Activated T-cell treated with anti-CD3 and anti-CD28 coated beads, Interleukin-2, amount 50 U/mL, for 24 hours (primary cell): ENCODE measurements around the gene KRTAP10-1.

ENCODE experiments used
- DNase-seq: peaks from one replicate; pipeline ENCODE4 v3.0.0-alpha.2; 2020
- H3K27ac Mint-ChIP-seq: 2 replicates; pipeline ENCODE4 v1.8.0; 2020; ENCODE audit warnings: mild to moderate bottlenecking, mixed read lengths
- H3K27me3 Mint-ChIP-seq: 2 replicates; pipeline ENCODE4 v1.8.0; 2020; ENCODE audit warnings: mixed read lengths
- H3K36me3 Mint-ChIP-seq: 2 replicates; pipeline ENCODE4 v1.8.0; 2020; ENCODE audit warnings: low read depth, mixed read lengths
- H3K4me1 Mint-ChIP-seq: 2 replicates; pipeline ENCODE4 v1.8.0; 2020; ENCODE audit warnings: low read depth, mixed read lengths
- H3K4me3 Mint-ChIP-seq: 2 replicates; pipeline ENCODE4 v1.8.0; 2020; ENCODE audit warnings: mild to moderate bottlenecking, moderate library complexity, mixed read lengths
- H3K9me3 Mint-ChIP-seq: 2 replicates; pipeline ENCODE4 v1.8.0; 2020; ENCODE audit warnings: mixed read lengths

Gene KRTAP10-1

DNA sequence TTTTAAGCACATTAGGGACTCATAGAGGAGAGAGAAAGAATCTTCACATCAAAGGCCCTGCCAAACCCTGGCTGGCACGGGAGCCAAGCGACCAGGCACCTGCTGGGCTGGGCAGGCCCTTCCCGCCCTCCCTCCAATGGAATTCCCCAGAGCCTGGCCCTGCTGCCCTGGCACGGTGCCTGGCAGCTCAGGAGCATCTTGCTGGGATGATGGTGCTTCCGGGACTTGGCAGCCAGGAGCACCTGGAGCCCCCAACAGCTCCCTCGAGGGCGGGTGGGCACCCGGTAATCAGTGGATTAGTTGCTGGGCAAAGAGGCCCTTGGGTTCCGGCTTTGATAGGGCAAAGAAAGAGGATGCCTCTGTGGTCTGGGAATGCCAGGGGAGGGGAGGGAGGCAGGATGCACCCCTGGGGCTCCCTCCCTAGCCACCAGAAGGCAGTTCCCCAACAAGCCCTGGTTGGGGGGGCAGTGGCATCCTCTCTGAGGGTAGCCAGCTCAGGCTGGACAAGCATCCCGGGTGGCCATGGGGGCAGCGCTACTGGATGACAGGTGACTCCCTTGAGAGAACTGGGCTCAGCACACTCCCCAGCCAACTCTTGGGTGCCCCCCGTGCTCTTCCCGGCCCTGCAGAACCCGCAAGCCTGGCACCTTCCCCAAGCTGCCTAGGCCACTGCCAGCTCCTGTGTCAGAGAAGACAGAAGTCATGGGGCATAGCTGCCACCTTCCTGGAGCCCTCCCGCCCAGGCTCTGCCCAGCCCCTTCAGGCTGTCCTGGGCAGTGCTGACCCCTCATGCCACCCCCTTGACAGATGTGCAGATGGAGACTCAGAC lies 26.4 kb downstream of the KRTAP10-1 start:
- Mint-ChIP-seq H3K9me3 (no peaks in the 10 kb centered on the region), H3K27ac (no peak overlapping the region), H3K36me3 (no peaks in the 10 kb centered on the region), H3K27me3 (no peaks in the 10 kb centered on the region), H3K4me3 (no peak overlapping the region), H3K4me1 (peaks cover 3% of the 10 kb centered on the region)
- no peak for DNase-seq

DNA sequence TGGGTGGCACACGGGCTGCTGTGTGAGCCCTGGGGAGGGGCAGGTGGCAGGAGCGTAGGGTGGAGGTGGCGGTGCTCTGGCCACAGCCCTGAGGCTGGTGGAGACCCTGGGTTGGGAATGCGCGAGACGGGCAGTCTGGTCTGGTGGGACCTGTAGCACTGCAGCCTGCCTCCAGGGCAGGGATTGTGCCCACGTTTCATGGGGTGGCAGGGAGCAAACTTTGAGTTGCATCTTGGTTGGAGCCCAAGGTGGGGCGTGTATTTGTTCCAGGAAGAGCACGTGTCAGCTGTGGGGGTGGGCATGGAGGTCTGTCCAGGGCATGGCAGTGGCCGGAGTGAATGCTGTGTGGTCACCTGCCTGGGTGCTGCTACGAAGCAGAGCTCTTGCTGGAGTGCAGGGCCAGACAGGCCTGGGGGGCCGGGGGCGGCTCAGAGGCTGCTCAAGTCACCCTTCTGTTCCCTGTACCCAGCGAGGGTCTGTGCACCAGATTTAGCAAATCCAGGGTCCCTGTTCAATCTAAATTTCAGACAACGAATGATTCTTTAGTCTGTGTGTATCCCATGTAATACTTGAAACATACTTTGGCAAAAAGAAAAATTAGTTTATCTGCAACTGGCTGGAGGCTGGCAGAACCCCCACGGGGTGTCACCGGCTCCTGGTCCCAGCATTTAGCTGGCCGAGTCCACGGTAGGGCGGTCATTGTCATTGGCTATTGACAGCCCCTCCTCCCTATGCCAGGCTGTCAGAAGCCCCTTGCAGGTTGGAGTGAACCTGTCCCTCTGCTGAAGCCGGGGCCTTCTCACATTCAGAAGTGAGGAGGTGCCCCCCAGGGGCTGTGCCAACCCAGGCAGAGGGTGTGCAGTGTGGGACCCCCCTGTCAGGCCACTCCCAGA lies 27.3 kb downstream of the KRTAP10-1 start:
- DNase-seq = no peak
- Mint-ChIP-seq H3K27ac (no peak overlapping the region), H3K9me3 (no peaks in the 10 kb centered on the region)

DNA sequence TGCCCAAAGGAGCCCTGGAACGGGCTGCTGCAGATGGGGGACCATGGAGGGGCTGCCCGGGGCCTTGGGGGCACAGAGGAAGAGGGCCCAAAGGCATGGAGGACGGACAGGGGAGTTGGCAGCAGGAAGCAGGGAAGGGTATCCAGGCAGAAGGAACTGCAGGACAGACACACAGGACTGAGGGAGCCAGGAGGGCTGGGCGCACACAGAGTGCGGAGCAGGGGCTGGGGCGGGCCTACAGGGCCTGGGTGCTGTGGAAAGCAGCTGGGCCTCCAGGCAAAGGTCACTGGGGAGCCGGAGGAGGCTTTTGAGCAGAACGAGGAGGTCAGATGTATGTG lies 28.1 kb downstream of the KRTAP10-1 start:
- Mint-ChIP-seq H3K4me1 (peaks cover 3% of the 10 kb centered on the region), H3K9me3 (no peaks in the 10 kb centered on the region), H3K36me3 (no peaks in the 10 kb centered on the region), H3K27me3 (no peaks in the 10 kb centered on the region), H3K27ac (no peak overlapping the region), H3K4me3 (no peak overlapping the region)
- no peak for DNase-seq

More for the DNA sequence above, 27.3 kb downstream of the KRTAP10-1 start:
- peaks cover 3% of the 10 kb centered on the region for H3K4me1 Mint-ChIP-seq
- H3K27me3 Mint-ChIP-seq = no peaks in the 10 kb centered on the region
- H3K4me3 Mint-ChIP-seq = no peak overlapping the region
- no peaks in the 10 kb centered on the region for H3K36me3 Mint-ChIP-seq

DNA sequence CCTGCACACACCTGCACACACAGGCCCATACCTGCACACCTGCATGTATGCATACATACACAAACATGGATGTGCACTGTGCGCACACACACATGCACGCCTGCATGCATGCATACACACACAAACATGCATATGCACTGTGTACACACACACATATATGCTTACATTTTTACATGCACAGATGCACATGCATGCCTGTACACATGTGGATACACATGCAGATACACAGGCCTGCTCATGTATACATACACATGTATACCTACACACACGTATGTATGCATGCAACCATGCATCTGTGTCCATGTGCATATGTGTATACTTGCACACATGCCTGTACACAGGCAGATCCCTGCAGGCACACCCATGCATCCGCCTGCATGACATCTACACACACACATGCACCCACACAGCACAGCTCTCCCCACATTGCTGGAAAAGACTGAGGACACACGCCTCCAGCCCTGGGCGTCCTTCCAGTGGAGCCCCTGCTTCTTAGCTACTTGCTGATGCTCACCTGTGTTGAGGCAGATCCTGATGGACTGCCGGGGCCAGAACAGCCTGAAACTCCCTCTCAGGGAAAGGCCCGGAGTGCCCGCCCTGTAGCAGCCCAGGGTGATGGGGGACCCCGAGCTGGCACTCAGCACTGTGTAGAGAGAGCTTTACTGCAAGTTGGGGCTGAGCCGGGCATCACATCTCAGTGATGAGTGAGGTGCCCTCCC lies 28.6 kb downstream of the KRTAP10-1 start:
- H3K27me3 Mint-ChIP-seq = no peaks in the 10 kb centered on the region
- no peak overlapping the region for H3K27ac Mint-ChIP-seq
- H3K4me3 Mint-ChIP-seq = no peak overlapping the region
- DNase-seq = no peak
- no peaks in the 10 kb centered on the region for H3K36me3 Mint-ChIP-seq
- no peaks in the 10 kb centered on the region for H3K9me3 Mint-ChIP-seq
- peaks cover 3% of the 10 kb centered on the region for H3K4me1 Mint-ChIP-seq

DNA sequence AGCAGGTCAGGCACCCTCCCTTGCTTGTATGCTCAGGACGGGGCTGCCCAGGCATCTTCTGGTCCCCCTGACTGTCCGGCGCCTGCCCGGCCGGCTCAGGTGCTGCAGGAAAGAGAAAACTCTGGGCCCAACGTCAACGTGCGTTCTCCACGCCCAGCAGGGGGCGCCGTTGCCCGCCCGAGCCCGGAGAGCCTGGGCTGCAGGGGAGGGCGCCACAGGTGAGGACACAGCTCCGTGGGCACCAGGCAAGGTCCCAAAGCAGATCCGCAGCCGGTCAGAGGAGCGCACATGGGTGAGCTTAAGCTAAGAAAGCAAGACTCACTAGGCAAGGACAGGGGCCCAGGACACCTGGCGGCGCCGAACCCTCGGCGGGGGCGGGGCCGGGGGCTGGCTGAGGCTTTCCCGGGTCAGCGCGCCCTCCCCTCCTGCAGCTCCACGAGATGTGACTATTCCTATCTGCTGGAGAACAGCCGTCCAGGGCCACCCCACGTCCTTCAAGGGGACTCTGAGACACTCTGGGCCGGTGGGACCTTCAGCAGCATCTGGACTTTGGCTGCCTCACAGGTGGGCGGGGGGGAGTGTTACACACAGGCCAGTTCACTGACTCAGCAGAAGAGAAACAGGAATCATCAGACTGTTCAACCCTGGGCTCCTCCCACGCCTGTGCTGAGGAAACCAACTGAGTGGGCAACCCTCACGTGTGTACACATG lies 29.3 kb downstream of the KRTAP10-1 start:
- peaks cover 3% of the 10 kb centered on the region for H3K4me1 Mint-ChIP-seq
- DNase-seq = peak; percentile 87
- no peak overlapping the region for H3K4me3 Mint-ChIP-seq
- H3K27ac Mint-ChIP-seq = no peak overlapping the region
- no peaks in the 10 kb centered on the region for H3K9me3 Mint-ChIP-seq
- H3K36me3 Mint-ChIP-seq = no peaks in the 10 kb centered on the region
- H3K27me3 Mint-ChIP-seq = no peaks in the 10 kb centered on the region

DNA sequence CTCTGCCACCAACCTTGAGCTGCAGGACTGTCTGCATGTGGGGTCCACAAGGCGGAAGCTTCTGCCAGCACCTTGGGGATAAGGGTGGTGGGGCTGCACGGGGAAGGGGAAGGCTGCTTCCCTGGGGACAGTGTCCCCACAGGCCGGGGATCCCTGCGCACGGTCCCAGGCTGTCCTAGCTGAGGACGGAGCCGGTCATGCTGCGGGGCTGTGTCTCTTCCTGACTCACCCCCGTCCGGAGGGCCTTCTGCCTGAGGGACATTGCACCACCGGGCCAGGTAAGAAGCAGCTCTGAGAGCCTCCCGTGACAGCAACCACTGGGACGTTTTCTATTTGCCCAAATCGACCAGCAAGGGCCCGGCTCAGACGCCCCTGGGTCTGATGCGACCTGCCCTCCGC lies 29.9 kb downstream of the KRTAP10-1 start:
- Mint-ChIP-seq H3K27me3 (no peaks in the 10 kb centered on the region), H3K4me3 (no peak overlapping the region), H3K4me1 (peaks cover 3% of the 10 kb centered on the region), H3K27ac (no peak overlapping the region), H3K9me3 (no peaks in the 10 kb centered on the region), H3K36me3 (no peaks in the 10 kb centered on the region)
- DNase-seq = no peak

DNA sequence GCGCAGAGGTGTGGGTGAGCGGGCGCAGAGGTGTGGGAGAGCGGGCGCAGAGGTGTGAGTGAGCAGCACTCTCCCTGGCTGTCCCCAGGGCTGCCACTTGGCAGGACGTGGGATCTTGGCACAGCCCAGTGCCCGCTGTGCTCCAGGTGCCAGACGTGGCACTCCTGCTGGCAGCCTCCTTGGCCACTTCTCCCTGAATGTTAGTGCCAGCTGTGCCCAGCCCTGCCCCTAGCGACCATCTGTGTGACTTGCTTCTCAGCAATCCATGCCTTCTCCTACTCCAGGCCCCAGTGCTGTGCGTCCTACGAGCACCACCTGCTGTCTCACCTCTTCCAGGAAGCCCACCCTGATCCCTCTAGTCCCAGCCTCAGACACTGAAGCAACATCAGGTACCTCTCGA lies 30.5 kb downstream of the KRTAP10-1 start:
- Mint-ChIP-seq H3K9me3 (no peaks in the 10 kb centered on the region), H3K27ac (no peak overlapping the region), H3K4me3 (no peak overlapping the region), H3K4me1 (peaks cover 3% of the 10 kb centered on the region), H3K27me3 (no peaks in the 10 kb centered on the region), H3K36me3 (no peaks in the 10 kb centered on the region)
- no peak for DNase-seq

DNA sequence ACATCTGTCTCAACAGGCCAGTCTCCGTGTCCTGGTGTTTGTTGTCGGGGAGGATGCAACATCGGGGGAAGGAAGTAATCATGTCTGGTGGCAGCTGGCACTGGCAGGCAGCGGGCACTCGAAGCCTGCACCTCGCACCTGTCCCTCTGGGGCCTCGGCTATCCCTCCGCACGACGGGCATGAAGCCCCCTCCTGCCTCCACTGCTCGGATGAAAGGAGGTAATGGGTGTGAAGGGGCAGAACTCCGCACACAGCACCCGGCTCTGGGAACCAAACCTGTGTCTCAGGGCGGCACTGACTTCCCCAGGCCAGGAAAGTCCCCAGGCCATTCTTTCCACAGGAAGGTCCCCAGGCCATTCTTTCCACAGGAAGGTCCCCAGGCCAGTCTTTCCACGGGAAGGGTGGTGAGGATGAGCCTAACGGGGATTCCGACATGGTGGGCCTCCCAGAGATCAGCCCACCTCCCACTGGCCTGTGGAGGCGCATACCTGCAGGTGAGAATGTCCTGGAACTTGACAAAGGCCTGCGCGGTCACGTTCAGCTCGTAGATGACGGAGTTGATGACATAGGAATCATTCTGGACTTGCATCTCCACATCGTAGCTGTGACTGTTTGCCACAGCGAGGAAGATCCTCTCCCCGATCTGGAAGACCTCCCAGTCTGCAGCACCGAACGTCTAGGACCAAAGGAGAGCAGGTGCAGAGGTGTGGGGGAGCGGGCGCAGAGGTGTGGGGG lies 31.1 kb downstream of the KRTAP10-1 start:
- Mint-ChIP-seq H3K4me3 (no peak overlapping the region), H3K4me1 (peaks cover 3% of the 10 kb centered on the region), H3K27ac (no peak overlapping the region), H3K27me3 (no peaks in the 10 kb centered on the region), H3K9me3 (no peaks in the 10 kb centered on the region), H3K36me3 (no peaks in the 10 kb centered on the region)
- DNase-seq = no peak

DNA sequence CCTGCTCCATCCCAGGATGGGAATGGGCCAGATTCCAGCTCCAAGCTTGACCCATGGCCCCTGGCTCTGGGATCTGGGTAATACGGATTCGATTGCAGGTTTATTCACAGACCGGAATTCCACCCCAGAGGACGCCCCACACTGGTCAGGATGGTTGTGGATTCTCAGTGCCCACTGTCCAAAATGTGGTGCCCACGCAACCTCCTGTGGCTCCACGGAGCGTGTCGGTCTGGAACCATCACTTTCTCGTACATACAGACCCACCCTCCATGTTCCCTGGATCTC lies 31.6 kb downstream of the KRTAP10-1 start:
- Mint-ChIP-seq H3K27me3 (no peaks in the 10 kb centered on the region), H3K27ac (no peak overlapping the region), H3K4me1 (peaks cover 3% of the 10 kb centered on the region), H3K4me3 (no peak overlapping the region), H3K9me3 (no peaks in the 10 kb centered on the region), H3K36me3 (no peaks in the 10 kb centered on the region)
- DNase-seq = no peak

DNA sequence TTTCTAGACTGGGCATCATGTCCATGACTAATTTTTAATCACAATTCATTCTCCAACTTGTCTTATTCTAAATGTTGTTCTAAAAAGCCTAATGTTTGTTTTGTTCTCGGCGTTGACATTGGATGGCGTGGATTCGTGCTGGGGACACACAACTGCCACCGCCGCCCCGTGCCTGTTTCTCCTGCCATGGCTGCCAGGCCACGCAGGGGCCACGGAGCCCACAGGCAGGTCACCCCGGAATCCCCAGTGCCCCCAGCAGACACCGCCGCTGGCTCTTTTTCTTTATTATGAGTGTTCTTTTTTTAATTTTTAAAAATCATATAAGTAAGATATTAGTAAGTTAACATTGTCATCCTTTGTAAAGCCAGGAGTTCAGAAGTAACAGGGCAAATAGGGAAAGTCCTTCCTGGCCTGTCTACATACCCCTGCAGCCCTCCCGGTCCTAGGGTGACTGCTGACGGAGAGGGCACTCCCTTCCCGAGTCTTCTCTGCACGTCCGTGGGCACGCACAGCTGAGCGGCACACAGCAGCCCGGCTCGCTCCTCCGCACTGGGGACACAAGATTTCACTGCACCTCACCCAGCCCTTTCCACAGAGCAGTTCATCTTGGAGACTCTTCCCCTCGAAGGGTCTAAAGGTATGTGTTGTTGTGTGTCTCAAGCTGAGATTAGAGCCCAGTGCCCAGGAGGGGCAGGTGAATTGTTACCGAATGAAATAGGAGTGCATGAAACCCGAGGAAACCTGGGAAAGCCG lies 32.1 kb downstream of the KRTAP10-1 start:
- Mint-ChIP-seq H3K27ac (no peak overlapping the region), H3K9me3 (no peaks in the 10 kb centered on the region), H3K36me3 (no peaks in the 10 kb centered on the region), H3K27me3 (no peaks in the 10 kb centered on the region), H3K4me3 (no peak overlapping the region), H3K4me1 (peaks cover 3% of the 10 kb centered on the region)
- no peak for DNase-seq

DNA sequence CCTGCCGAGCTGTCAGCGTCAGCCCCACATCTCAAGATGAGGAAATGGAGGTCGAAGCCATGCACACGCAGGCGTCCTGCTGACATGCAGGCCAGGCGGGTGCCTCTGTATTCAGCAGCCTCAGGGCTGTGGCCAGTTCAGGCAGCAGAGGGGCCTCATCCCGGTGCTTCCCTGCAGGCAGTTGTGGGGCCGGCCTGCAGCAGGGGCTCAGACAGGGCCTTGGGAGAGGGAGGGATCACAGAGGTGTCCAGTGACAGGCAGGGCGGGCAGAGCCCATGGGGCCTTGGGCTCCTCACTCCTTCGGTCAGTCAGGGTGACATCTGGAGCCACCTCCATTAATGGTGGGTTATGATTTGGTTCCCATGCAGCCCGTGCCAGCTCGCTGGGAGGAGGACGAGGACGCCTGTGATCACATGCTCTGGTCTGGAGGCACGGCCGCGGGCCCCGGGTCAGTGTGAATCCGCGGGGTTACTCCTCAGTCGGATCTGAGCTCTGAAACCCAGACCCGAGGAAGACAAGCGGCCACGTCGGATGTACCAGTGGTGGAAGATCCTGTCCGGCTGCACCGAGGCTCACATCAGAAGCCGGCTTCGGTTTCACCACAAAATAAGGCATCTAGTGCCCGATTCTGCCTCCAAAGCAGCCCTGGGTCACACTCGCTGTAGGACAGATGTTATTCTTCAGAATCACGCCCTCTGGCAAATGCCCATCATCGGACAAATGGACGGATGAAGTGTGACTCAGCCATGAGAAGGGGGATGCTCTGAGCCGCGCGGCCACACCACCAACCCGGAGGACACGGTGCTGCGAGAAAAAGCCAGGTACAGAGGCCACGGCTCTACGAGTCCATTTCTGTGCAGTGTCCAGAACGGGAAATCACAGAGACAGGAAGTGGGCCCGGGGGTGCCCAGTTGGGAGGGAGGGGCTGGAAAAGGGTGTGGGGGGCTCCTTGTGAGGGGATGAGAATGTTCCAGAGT lies 33.4 kb downstream of the KRTAP10-1 start:
- H3K27me3 Mint-ChIP-seq = no peaks in the 10 kb centered on the region
- no peak for DNase-seq
- H3K4me3 Mint-ChIP-seq = no peak overlapping the region
- H3K27ac Mint-ChIP-seq = no peak overlapping the region
- peaks cover 3% of the 10 kb centered on the region for H3K4me1 Mint-ChIP-seq
- no peaks in the 10 kb centered on the region for H3K9me3 Mint-ChIP-seq
- no peaks in the 10 kb centered on the region for H3K36me3 Mint-ChIP-seq

DNA sequence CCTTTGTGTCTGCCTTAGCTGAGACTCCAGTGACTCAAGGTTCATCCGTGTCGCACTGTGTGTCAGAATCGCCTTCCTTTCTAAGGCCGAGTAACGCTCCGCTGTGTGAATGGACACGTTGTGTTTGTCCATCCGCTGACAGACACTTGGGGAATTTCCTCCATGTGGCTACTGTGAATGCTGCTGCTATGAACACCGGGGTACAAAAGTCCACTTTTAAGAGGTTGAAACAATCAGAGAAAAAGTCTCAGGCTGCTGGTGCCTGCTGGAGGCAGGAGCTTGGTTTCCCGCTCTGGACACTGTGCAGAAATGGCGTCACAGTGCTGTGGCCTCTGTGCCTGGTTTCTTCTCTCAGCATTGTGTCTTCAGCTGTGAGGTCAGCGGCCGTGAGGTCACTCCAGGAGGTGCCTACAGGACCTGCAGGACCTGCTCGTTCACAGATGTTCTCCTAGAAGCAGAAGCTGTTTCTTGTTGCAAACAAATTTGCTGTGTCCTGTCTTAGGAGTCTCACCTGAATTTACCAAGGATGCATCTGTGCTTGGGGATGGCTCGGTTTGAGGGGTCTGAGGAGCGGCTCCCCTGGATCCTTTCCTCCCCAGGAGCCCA lies 34.2 kb downstream of the KRTAP10-1 start:
- no peak for DNase-seq
- H3K4me3 Mint-ChIP-seq = no peak overlapping the region
- H3K27me3 Mint-ChIP-seq = no peaks in the 10 kb centered on the region
- H3K27ac Mint-ChIP-seq = no peak overlapping the region
- peaks cover under 1% of the 10 kb centered on the region for H3K4me1 Mint-ChIP-seq
- no peaks in the 10 kb centered on the region for H3K9me3 Mint-ChIP-seq
- H3K36me3 Mint-ChIP-seq = no peaks in the 10 kb centered on the region
